ENCODE measurements around the gene EFS.

The EFS gene

DNA sequence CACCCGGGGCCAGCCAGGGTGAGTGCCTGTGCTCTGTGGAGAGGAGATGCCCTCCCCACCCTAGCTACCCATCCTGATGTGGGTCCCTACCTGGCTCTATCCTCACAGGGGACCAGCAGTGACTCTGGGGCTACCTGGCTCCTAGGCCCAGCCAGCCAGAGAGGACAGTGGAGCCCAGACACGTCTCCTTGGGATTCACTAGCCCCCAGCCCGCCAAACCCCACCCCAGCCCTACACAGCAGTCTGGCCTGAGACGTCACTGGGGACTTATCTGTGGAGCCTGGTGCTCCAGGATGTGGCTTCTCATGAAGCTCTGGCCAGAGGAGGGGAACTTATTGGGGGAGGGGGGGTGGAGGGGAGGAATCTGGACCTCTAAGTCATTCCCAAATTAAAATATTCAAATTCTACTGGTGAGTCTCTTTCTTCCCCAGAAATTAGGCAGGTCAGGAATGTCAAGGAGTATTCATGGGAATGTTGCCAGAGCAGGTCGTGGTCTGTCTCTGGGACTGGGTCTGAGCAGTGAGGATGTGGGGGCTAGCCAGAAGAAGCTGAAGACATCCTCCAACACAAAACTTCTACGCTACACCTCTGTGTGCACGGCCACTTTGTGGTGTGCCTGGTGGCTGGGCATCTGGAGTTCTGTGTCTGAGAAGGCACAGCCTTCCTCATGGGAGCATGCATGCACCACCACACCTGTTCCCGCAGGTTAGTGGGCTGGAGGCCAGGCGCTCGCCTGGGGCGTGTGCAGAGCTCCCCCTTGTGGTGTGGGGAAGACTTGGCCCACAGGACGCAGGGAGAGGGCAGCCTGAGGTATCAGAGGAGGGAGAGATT lies 14.6 kb upstream of the EFS start:
- Histone ChIP-seq H3K36me3 (replicated peaks) (no peaks in the 10 kb centered on the region), H3K4me3 (ENCODE audit: low read depth, low read length) (no peak overlapping the region), H3K27ac (no peak overlapping the region), H3K27me3 (replicated peaks) (peaks cover 2% of the 10 kb centered on the region)
- in situ Hi-C loops (cut with HindIII; ENCODE audit: low pct_ligation_motif_present, low sequenced_read_pairs), result no loop called here
- TF ChIP-seq, protein P1, sequence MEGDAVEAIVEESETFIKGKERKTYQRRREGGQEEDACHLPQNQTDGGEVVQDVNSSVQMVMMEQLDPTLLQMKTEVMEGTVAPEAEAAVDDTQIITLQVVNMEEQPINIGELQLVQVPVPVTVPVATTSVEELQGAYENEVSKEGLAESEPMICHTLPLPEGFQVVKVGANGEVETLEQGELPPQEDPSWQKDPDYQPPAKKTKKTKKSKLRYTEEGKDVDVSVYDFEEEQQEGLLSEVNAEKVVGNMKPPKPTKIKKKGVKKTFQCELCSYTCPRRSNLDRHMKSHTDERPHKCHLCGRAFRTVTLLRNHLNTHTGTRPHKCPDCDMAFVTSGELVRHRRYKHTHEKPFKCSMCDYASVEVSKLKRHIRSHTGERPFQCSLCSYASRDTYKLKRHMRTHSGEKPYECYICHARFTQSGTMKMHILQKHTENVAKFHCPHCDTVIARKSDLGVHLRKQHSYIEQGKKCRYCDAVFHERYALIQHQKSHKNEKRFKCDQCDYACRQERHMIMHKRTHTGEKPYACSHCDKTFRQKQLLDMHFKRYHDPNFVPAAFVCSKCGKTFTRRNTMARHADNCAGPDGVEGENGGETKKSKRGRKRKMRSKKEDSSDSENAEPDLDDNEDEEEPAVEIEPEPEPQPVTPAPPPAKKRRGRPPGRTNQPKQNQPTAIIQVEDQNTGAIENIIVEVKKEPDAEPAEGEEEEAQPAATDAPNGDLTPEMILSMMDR (IDR thresholded peaks at IDR 0.05; ENCODE audit: low read depth, low read length, missing control alignments), result peak; percentile 99
- no peak for DNase-seq

DNA sequence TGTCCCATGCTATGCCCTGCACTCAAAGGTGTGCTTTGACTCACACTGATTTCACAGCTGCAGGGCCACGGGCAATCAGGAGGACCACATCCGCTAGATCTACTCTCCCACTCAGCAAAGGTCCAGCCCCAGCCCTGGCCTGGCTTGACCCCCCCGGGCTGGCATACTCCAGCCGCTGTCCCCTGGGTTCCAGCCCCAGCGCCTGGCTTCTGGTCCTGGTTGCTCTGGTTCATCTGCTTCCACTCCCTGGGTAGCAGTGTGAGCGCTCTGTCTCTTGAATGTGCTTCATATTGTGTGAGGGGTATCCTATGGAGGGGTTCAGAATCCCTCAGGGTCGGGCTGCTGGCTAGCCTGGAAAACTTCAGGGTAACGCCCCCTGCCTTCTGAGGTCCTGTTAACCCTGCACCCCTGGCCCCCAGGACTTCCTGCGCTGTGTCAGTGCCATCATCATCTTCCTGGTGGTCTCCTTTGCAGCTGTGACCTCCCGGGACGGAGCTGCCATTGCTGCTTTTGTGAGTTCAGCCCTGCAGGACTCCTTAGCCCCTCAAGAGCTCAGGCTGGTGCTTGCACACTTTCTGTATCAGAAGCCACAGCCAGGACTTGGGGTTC lies 13.7 kb upstream of the EFS start:
- DNase-seq, result no peak
- TF ChIP-seq, protein P1 (IDR thresholded peaks at IDR 0.05; ENCODE audit: low read depth, low read length, missing control alignments), result no peak
- in situ Hi-C loops (cut with HindIII; ENCODE audit: low pct_ligation_motif_present, low sequenced_read_pairs), result no loop called here
- Histone ChIP-seq H3K27ac (no peak overlapping the region), H3K4me3 (ENCODE audit: low read depth, low read length) (no peak overlapping the region), H3K27me3 (replicated peaks) (peaks cover 2% of the 10 kb centered on the region), H3K36me3 (replicated peaks) (no peaks in the 10 kb centered on the region)

DNA sequence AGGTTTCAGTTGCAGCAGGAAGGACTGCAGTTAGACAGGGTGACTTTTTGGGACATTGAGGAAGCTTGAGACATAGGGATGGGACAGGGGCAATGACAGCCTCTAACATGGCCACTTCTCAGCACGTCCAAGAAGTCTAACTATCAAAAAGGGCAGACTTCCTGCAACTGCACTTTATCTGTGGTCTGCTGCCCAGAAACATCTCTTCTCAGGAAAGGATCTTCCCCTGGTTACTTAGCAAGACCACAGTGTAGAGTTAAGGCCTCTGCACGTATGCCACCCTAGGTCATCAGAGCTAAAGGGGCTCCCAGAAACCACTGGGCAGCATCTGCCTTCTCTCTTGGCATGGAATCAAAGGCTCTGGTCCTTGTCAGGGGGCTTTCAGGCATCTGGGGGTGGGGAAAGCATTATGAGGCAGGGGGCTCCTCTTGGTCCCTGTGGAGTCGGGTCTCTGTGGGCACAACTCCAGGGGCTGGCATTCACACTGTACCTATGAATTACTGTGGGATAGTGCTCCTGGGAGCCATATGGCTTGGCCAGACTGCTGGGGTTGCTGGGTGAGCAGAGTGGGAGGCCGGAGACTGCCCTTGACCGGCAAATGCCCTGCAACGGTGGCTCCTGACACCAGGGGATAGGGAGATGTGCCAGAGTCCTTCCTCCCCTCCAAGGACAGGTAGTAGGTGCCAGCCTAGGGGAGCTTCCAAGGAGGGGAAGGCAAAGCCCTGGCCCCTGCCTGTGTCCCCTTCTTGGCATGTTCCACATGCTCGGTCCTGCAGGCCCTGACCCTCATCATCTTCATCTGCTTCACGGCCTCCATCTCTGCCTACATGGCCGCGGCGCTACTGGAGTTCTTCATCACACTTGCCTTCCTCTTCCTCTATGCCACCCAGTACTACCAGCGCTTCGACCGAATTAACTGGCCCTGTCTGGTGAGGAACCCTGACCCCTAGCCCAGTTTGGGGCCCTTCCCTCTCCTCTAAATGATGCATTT lies 12.9 kb upstream of the EFS start:
- in situ Hi-C loops (cut with HindIII; ENCODE audit: low pct_ligation_motif_present, low sequenced_read_pairs), result no loop called here
- TF ChIP-seq, protein P1 (IDR thresholded peaks at IDR 0.05; ENCODE audit: low read depth, low read length, missing control alignments), result no peak
- DNase-seq, result no peak
- H3K4me3 ChIP-seq (ENCODE audit: low read depth, low read length), result no peak overlapping the region
- H3K27me3 ChIP-seq (replicated peaks), result peaks cover 2% of the 10 kb centered on the region
- H3K36me3 ChIP-seq (replicated peaks), result no peaks in the 10 kb centered on the region
- no peak overlapping the region for H3K27ac ChIP-seq

DNA sequence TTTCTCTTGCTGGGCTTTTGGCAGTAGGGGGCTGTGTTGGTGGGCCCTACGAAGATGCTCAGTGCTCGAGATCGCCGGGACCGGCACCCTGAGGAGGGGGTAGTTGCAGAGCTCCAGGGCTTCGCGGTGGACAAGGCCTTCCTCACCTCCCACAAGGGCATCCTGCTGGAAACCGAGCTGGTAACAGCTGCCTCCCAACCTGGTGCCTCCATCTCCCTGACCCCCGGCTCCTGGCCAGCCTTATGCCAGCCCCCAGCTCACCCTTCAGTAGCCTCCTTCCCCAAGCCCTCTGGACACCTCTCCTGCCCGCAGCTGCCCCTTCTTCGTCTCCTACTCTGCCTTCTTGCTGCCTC lies 12.2 kb upstream of the EFS start:
- in situ Hi-C loops (cut with HindIII; ENCODE audit: low pct_ligation_motif_present, low sequenced_read_pairs), result no loop called here

DNA sequence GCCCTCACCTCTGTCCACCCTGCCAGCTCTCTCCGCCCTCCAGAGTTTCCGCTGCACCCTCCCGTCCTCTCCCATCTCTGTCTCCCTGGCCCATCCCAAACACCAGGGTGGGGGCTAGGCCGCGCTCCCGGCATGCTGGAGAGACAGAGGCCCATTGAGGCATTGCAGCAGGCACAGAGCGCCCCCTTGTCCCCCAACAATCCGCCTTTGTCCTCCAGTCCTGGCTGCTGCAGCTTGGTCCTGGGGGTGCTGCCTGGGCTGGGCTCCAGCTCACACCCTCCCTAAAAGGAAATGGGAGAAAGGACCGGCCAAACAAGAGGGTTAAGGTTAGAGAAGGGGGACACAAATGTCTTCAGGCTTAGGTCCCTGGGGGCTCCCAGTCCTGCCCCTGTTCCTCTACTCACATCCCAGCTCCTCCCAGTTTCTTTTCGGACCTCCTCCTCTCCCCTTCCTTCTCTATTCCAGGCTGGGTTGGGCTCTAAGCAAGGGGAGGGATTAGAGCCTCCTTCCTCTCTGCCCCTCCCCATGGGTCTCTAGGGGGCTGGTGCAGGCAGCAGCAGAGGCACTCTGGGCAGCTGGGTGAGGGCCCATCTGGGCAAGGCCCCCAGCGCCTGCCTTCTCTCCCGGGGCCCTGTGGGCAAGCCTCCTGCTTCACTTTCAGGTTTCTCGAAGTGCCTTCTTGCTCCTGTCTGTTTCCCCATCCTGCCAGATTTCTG lies 11.7 kb upstream of the EFS start, which contains the start of gene CMTM5:
Gene CMTM5 (plus strand): TSS at position 565 of the 716 bp plus-strand sequence. CDS start 206 bp downstream, outside the sequence.
- TF ChIP-seq, protein P1 (IDR thresholded peaks at IDR 0.05; ENCODE audit: low read depth, low read length, missing control alignments), result no peak
- Histone ChIP-seq H3K27me3 (replicated peaks) (peaks cover 2% of the 10 kb centered on the region), H3K36me3 (replicated peaks) (no peaks in the 10 kb centered on the region), H3K4me3 (ENCODE audit: low read depth, low read length) (no peak within 1 kb of the TSS), H3K27ac (no peak within 1 kb of the TSS)
- in situ Hi-C loops (cut with HindIII; ENCODE audit: low pct_ligation_motif_present, low sequenced_read_pairs), result no loop called here
- no peak for DNase-seq

More for the DNA sequence above, 12.2 kb upstream of the EFS start:
- H3K27ac ChIP-seq, result no peak overlapping the region
- TF ChIP-seq, protein P1 (IDR thresholded peaks at IDR 0.05; ENCODE audit: low read depth, low read length, missing control alignments), result no peak
- no peak overlapping the region for H3K4me3 ChIP-seq (ENCODE audit: low read depth, low read length)
- no peak for DNase-seq
- H3K27me3 ChIP-seq (replicated peaks), result peaks cover 2% of the 10 kb centered on the region
- no peaks in the 10 kb centered on the region for H3K36me3 ChIP-seq (replicated peaks)

Data from brain microvascular endothelial cell (primary cell).